Smooth muscle cell of the brain vasculature (primary cell): ENCODE results near the gene ZC3H10.
"Not testable (repeated sequence)": the region's sequence is repeated elsewhere in the genome, so short reads cannot be mapped to it uniquely, and the experiment has no call there.

Source experiments
- DNase-seq: peaks from one replicate; pipeline ENCODE4 v3.0.0-alpha.2; 2012; ENCODE audit warnings: low read depth, low spot score

The ZC3H10 gene

GRCh38 chr12:56102683-56103065, 15.4 kb upstream of the ZC3H10 start:
- DNase-seq: no peak

- DNase-seq: no peak
Measured at GRCh38 chr12:56103066-56103711, 14.9 kb upstream of the ZC3H10 start.

DNA sequence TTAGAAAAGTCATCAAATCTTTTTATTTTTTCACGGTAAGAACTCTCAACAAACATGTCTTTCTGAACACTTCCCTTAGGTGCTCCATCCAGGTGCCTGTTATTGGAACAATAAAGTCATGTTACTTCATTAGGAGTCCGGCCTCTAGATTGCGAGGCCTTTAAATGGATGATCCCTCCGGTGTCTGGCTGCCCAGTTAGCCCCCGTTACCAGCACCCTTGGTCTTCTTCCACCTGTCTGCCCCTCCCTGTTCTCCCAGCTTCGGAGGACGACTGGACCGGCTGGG, 14.3 kb upstream of the ZC3H10 start:
- DNase-seq: no peak

- DNase-seq: peak; percentile 97
Measured at GRCh38 chr12:56104109-56104814, 13.8 kb upstream of the ZC3H10 start, which contains the start of gene PA2G4. PA2G4 (plus strand) TSS chr12:56104559; CDS start chr12:56104738, 179 bp downstream.

GRCh38 chr12:56104815-56105608, 13.1 kb upstream of the ZC3H10 start:
- no peak for DNase-seq

DNA sequence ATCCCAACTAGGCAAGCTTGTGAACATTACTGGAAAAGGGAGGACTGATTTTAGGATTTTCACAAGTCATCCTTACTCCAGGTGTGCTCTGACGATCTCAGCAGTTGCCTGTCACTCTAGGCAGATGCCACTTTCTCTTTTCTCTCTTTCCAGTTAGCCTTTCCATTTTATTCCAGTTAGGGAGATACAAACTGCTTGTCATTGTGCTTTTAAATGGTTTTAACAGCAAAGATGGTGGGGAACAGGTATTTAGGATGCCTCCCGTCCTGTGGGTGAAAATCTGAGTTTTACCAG, 12.5 kb upstream of the ZC3H10 start:
- no peak for DNase-seq

GRCh38 chr12:56107242-56107641, 10.8 kb upstream of the ZC3H10 start:
- no peak for DNase-seq

DNA sequence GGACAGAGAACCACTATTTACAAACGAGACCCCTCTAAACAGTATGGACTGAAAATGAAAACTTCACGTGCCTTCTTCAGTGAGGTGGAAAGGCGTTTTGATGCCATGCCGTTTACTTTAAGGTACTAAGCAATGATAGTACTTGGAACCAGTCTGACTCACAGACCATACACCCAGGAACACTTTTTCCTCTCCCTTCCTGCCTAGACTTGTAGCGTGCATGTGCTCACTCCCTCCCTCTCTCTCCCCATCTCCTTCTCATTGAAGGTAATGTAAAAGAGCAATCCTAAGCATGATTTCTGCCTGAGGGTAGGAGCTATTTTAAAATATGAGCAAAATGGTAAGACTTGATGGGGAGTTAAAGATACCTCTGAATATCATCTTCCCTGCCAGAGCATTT, 7.5 kb upstream of the ZC3H10 start:
- no peak for DNase-seq

- no peak for DNase-seq
Measured at GRCh38 chr12:56114084-56114483, 4.0 kb upstream of the ZC3H10 start.

DNA sequence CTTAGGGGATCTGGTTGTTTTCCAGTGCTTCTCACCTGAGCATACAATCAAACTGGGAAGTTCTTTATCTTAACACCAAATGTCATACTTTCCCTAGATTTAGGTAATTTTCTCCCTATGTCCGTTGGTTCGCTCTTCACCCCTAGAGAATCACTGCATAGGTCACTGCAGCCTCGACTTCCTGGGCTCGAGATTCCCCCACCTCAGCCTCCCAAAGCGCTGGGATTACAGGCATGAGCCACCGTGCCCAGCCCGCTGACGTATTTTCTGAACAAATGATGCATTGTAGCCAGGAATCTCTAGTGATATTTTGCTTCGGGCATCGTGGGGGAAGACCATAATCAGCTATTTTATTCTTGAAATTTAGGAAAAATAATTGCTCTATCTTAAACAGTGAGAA, 2.7 kb upstream of the ZC3H10 start:
- DNase-seq: no peak

DNA sequence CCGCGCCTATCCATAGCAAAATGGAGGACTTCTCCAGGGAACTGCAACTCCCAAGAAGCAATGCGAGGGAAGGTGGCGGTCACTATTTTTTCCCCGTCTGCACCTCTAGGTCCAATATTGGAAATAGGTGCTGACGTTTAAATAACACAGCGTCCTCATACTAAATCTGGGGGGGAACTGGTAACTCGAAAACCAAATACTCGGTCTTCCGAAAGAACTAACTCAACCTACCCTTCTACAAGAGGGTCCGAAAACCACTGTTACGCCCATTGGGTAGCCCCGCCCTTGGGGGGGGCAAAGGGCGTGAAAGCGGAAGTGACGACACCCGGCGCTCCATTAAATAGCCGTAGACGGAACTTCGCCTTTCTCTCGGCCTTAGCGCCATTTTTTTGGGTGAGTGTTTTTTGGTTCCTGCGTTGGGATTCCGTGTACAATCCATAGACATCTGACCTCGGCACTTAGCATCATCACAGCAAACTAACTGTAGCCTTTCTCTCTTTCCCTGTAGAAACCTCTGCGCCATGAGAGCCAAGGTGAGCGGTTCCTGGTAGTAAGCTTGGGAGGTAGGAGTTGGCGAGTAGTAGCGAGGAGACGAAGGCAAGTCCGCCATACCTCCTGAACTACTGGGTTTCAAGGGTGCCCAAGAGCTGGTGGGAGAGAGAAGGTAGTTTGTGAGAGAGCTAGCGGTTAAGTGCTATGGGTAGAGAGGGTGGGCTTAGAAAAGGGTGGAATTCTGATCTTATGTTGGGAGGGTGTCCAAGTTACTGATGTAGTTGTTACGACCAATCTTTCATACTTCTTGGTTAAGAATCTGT, 1.6 kb upstream of the ZC3H10 start, which contains the start of gene RPL41:
TSS of gene RPL41 (plus strand) at position 367 of the 815 bp plus-strand sequence.
- DNase-seq: peak; percentile 91

GRCh38 chr12:56117082-56117706, 872 bp upstream of the ZC3H10 start:
- DNase-seq: not testable (repeated sequence)

- no peak for DNase-seq
Measured at GRCh38 chr12:56118688-56119357, 757 bp downstream of the ZC3H10 start.

DNA sequence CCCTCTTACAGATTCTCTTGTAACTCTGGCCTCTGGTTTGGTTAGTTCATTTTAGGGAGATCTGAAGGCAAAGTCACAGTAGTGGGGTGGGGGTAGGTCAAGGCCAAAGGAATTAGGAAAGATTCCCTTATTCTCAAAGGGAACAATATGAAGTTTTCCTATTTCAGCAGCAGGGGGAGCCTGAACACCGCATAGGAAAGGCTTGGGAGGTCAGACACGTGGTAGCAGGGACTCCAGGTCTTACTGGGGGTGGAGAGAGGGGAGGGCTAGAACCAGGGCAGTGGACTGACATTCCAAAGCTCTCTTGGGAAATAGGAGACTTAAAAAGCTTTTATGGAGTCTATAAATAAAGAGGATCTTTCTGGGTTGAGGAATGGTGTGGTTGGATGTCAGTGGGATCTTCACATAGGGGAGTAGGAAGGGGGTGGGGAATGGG, 1.3 kb downstream of the ZC3H10 start:
- peak; percentile 79 for DNase-seq

- no peak for DNase-seq
Measured at GRCh38 chr12:56120158-56120846, 2.2 kb downstream of the ZC3H10 start.

DNA sequence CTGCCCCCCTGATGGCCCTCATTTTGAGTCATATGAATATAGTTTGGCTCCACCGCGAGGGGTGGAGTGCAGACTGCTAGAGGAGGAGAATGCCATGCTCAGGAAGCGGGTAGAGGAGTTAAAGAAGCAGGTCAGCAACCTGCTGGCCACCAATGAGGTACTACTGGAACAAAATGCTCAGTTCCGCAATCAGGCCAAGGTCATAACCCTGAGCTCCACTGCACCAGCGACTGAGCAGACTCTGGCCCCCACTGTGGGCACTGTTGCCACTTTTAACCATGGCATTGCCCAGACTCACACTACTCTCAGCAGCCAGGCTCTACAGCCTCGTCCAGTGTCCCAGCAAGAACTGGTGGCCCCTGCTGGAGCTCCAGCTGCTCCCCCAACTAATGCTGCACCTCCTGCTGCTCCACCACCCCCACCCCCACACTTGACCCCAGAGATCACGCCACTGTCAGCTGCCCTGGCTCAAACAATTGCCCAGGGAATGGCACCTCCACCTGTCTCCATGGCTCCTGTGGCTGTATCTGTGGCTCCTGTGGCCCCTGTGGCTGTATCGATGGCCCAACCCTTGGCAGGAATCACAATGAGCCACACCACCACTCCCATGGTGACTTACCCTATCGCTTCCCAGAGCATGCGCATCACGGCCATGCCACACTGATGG, 3.3 kb downstream of the ZC3H10 start:
- DNase-seq: no peak

- DNase-seq: no peak
Measured at GRCh38 chr12:56122637-56123036, 4.6 kb downstream of the ZC3H10 start.

DNA sequence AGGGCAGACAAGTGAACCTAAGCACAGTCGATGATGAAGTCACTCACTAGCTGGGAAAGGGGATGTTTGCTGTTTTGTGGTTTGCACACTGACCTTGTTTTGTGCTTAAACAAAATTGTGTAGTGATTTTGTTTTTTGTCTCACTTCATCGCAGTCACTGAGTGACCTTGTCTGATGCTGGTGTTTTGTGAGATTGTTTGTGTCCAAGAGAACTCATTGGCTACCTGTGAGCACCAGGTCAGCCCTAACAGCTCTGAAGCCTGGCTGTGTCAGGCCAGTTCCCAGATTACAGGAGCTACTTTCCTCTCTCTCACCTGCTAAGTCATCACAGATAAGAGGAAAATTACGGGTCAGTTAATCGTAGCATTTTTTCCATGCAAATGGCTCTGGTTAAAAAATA, 6.1 kb downstream of the ZC3H10 start:
- no peak for DNase-seq

DNA sequence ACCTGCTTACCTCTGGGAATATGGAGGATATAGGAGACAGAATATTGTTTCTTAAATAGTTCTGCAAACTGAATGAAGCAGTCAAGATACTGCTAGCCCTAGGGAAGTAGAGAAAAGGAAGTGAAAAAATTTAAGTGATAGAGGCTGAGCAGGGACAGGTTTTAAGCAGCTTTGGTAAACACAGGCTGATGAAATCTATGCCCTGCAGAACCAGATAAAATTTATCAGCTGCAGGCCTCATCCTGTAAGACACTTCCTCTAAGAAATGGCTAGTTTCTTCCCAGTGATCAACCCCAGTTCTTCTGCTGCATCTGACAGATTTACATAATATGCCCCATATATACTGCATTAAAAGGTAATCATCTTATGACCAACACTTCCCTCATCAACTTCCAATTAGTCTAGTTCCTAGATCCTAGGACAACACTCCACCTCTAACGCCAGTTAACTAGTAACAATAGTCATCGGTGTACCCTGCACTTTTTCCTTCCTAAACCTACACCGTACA, 8.7 kb downstream of the ZC3H10 start:
- no peak for DNase-seq

GRCh38 chr12:56127485-56127887, 9.4 kb downstream of the ZC3H10 start:
- no peak for DNase-seq
